Measurements from ENCODE around the gene CST5. TPM values are rescaled to one million over a fixed set of nuclear protein-coding genes. Genes with fewer than 3 reads are reported as not detected.

The CST5 gene
- polyA plus RNA-seq (2013, experiment 1 of 2), result not detected
- not detected for polyA plus RNA-seq (2013, experiment 2 of 2)

GRCh38 chr20:23879328-23879798 lies at the start of gene CST5:
CST5 (minus strand) TSS chr20:23879748; CDS start chr20:23879676, 72 bp downstream.
- Histone ChIP-seq H3K4me1 (ENCODE audit: insufficient read depth, low read length) (no peaks in the 10 kb centered on the region), H3K9ac (ENCODE audit: low read depth, low read length) (no peak within 1 kb of the TSS), H3K27me3 (ENCODE audit: insufficient read depth, low read length) (no peaks in the 10 kb centered on the region; the same call in 1 of the 2 replicates), H3K36me3 (ENCODE audit: insufficient read depth, low read length) (no peaks in the 10 kb centered on the region), H3K9me3 (ENCODE audit: insufficient read depth, low read depth, low read length) (no peaks in the 10 kb centered on the region), H3K4me3 (ENCODE audit: low read length) (no peak within 1 kb of the TSS), H3K27ac (ENCODE audit: low read depth, low read length) (no peak within 1 kb of the TSS)
- WGBS, result 94% methylated on average over 7 of the region's 7 CpGs

GRCh38 chr20:23928788-23929187 lies 49.2 kb upstream of the CST5 start:
- Histone ChIP-seq H3K27ac (ENCODE audit: low read depth, low read length) (no peak overlapping the region), H3K36me3 (ENCODE audit: insufficient read depth, low read length) (no peaks in the 10 kb centered on the region), H3K27me3 (ENCODE audit: insufficient read depth, low read length) (no peaks in the 10 kb centered on the region), H3K4me3 (ENCODE audit: low read length) (no peak overlapping the region), H3K9me3 (ENCODE audit: insufficient read depth, low read depth, low read length) (no peaks in the 10 kb centered on the region), H3K4me1 (ENCODE audit: insufficient read depth, low read length) (no peaks in the 10 kb centered on the region), H3K9ac (ENCODE audit: low read depth, low read length) (no peak overlapping the region)
- 87% methylated on average over 10 of the region's 10 CpGs for WGBS

- H3K4me3 ChIP-seq (ENCODE audit: low read length), result no peak overlapping the region
- WGBS, result 94% methylated on average over 9 of the region's 9 CpGs
- no peak overlapping the region for H3K27ac ChIP-seq (ENCODE audit: low read depth, low read length)
- H3K9me3 ChIP-seq (ENCODE audit: insufficient read depth, low read depth, low read length), result no peaks in the 10 kb centered on the region
- no peaks in the 10 kb centered on the region for H3K27me3 ChIP-seq (ENCODE audit: insufficient read depth, low read length)
- no peaks in the 10 kb centered on the region for H3K36me3 ChIP-seq (ENCODE audit: insufficient read depth, low read length)
- no peaks in the 10 kb centered on the region for H3K4me1 ChIP-seq (ENCODE audit: insufficient read depth, low read length)
- no peak overlapping the region for H3K9ac ChIP-seq (ENCODE audit: low read depth, low read length)
Observed at GRCh38 chr20:23928353-23928752, 48.8 kb upstream of the CST5 start.

- 62% methylated on average over 3 of the region's 3 CpGs for WGBS
- no peaks in the 10 kb centered on the region for H3K4me1 ChIP-seq (ENCODE audit: insufficient read depth, low read length)
- no peaks in the 10 kb centered on the region for H3K36me3 ChIP-seq (ENCODE audit: insufficient read depth, low read length)
- H3K4me3 ChIP-seq (ENCODE audit: low read length), result no peak overlapping the region
- no peaks in the 10 kb centered on the region for H3K9me3 ChIP-seq (ENCODE audit: insufficient read depth, low read depth, low read length)
- H3K9ac ChIP-seq (ENCODE audit: low read depth, low read length), result no peak overlapping the region
- H3K27me3 ChIP-seq (ENCODE audit: insufficient read depth, low read length), result no peaks in the 10 kb centered on the region
- no peak overlapping the region for H3K27ac ChIP-seq (ENCODE audit: low read depth, low read length)
Observed at GRCh38 chr20:23926944-23927872, 47.7 kb upstream of the CST5 start.

- WGBS, result 91% methylated on average over 2 of the region's 2 CpGs
Observed at GRCh38 chr20:23926526-23926880, 47.0 kb upstream of the CST5 start.

GRCh38 chr20:23925789-23926525 lies 46.4 kb upstream of the CST5 start:
- no peaks in the 10 kb centered on the region for H3K9me3 ChIP-seq (ENCODE audit: insufficient read depth, low read depth, low read length)
- no peaks in the 10 kb centered on the region for H3K4me1 ChIP-seq (ENCODE audit: insufficient read depth, low read length)
- WGBS, result 83% methylated on average over 6 of the region's 6 CpGs
- H3K27me3 ChIP-seq (ENCODE audit: insufficient read depth, low read length), result no peaks in the 10 kb centered on the region
- no peak overlapping the region for H3K27ac ChIP-seq (ENCODE audit: low read depth, low read length)
- no peaks in the 10 kb centered on the region for H3K36me3 ChIP-seq (ENCODE audit: insufficient read depth, low read length)
- H3K9ac ChIP-seq (ENCODE audit: low read depth, low read length), result no peak overlapping the region
- H3K4me3 ChIP-seq (ENCODE audit: low read length), result no peak overlapping the region

More at GRCh38 chr20:23926526-23926880, 47.0 kb upstream of the CST5 start:
- Histone ChIP-seq H3K9ac (ENCODE audit: low read depth, low read length) (no peak overlapping the region), H3K27me3 (ENCODE audit: insufficient read depth, low read length) (no peaks in the 10 kb centered on the region), H3K4me1 (ENCODE audit: insufficient read depth, low read length) (no peaks in the 10 kb centered on the region), H3K36me3 (ENCODE audit: insufficient read depth, low read length) (no peaks in the 10 kb centered on the region), H3K27ac (ENCODE audit: low read depth, low read length) (no peak overlapping the region), H3K4me3 (ENCODE audit: low read length) (no peak overlapping the region), H3K9me3 (ENCODE audit: insufficient read depth, low read depth, low read length) (no peaks in the 10 kb centered on the region)

GRCh38 chr20:23924751-23925150 lies 45.2 kb upstream of the CST5 start:
- WGBS, result 90% methylated on average over 2 of the region's 2 CpGs
- no peaks in the 10 kb centered on the region for H3K9me3 ChIP-seq (ENCODE audit: insufficient read depth, low read depth, low read length)
- H3K36me3 ChIP-seq (ENCODE audit: insufficient read depth, low read length), result no peaks in the 10 kb centered on the region
- no peaks in the 10 kb centered on the region for H3K27me3 ChIP-seq (ENCODE audit: insufficient read depth, low read length)
- no peak overlapping the region for H3K4me3 ChIP-seq (ENCODE audit: low read length)
- H3K9ac ChIP-seq (ENCODE audit: low read depth, low read length), result no peak overlapping the region
- no peaks in the 10 kb centered on the region for H3K4me1 ChIP-seq (ENCODE audit: insufficient read depth, low read length)
- H3K27ac ChIP-seq (ENCODE audit: low read depth, low read length), result no peak overlapping the region

GRCh38 chr20:23923891-23924435 lies 44.4 kb upstream of the CST5 start:
- Histone ChIP-seq H3K9me3 (ENCODE audit: insufficient read depth, low read depth, low read length) (no peaks in the 10 kb centered on the region), H3K27me3 (ENCODE audit: insufficient read depth, low read length) (no peaks in the 10 kb centered on the region), H3K9ac (ENCODE audit: low read depth, low read length) (no peak overlapping the region), H3K27ac (ENCODE audit: low read depth, low read length) (no peak overlapping the region), H3K36me3 (ENCODE audit: insufficient read depth, low read length) (no peaks in the 10 kb centered on the region), H3K4me1 (ENCODE audit: insufficient read depth, low read length) (no peaks in the 10 kb centered on the region), H3K4me3 (ENCODE audit: low read length) (no peak overlapping the region)
- WGBS, result 87% methylated on average over 5 of the region's 7 CpGs

- WGBS, result 88% methylated on average over 6 of the region's 6 CpGs
Observed at GRCh38 chr20:23923311-23923710, 43.8 kb upstream of the CST5 start.

GRCh38 chr20:23920408-23921325 lies 41.1 kb upstream of the CST5 start:
- Histone ChIP-seq H3K27ac (ENCODE audit: low read depth, low read length) (no peak overlapping the region), H3K9me3 (ENCODE audit: insufficient read depth, low read depth, low read length) (no peaks in the 10 kb centered on the region), H3K27me3 (ENCODE audit: insufficient read depth, low read length) (no peaks in the 10 kb centered on the region), H3K4me1 (ENCODE audit: insufficient read depth, low read length) (no peaks in the 10 kb centered on the region), H3K9ac (ENCODE audit: low read depth, low read length) (no peak overlapping the region), H3K4me3 (ENCODE audit: low read length) (no peak overlapping the region), H3K36me3 (ENCODE audit: insufficient read depth, low read length) (no peaks in the 10 kb centered on the region)
- WGBS, result 88% methylated on average over 5 of the region's 5 CpGs

More at GRCh38 chr20:23923311-23923710, 43.8 kb upstream of the CST5 start:
- Histone ChIP-seq H3K4me3 (ENCODE audit: low read length) (no peak overlapping the region), H3K4me1 (ENCODE audit: insufficient read depth, low read length) (no peaks in the 10 kb centered on the region), H3K27ac (ENCODE audit: low read depth, low read length) (no peak overlapping the region), H3K27me3 (ENCODE audit: insufficient read depth, low read length) (no peaks in the 10 kb centered on the region), H3K9me3 (ENCODE audit: insufficient read depth, low read depth, low read length) (no peaks in the 10 kb centered on the region), H3K36me3 (ENCODE audit: insufficient read depth, low read length) (no peaks in the 10 kb centered on the region), H3K9ac (ENCODE audit: low read depth, low read length) (no peak overlapping the region)
